Endothelial cell (in vitro differentiated cells): ENCODE data around the gene C1QTNF3. TPM values are rescaled to one million over a fixed set of nuclear protein-coding genes. Genes with fewer than 3 reads are reported as not detected.

Source experiments
- DNase-seq: peaks from one replicate; pipeline ENCODE4 v3.0.0; 2021; ENCODE audit warnings: low spot score
- H3K27ac Mint-ChIP-seq: one replicate; pipeline ENCODE4 v1.8.0; 2021; ENCODE audit warnings: mixed read lengths, inconsistent platforms; ENCODE audit not compliant: unreplicated experiment
- H3K27me3 Mint-ChIP-seq: one replicate; pipeline ENCODE4 v1.8.0; 2021; ENCODE audit warnings: mild to moderate bottlenecking, moderate library complexity, mixed read lengths, inconsistent platforms; ENCODE audit not compliant: unreplicated experiment
- H3K36me3 Mint-ChIP-seq: one replicate; pipeline ENCODE4 v1.8.0; 2021; ENCODE audit warnings: mild to moderate bottlenecking, low read depth, mixed read lengths, inconsistent platforms; ENCODE audit not compliant: unreplicated experiment
- H3K4me1 Mint-ChIP-seq: one replicate; pipeline ENCODE4 v1.8.0; 2021; ENCODE audit warnings: mild to moderate bottlenecking, mixed read lengths, inconsistent platforms; ENCODE audit not compliant: unreplicated experiment
- H3K4me3 Mint-ChIP-seq: one replicate; pipeline ENCODE4 v1.8.0; 2021; ENCODE audit warnings: mild to moderate bottlenecking, mixed read lengths, inconsistent platforms; ENCODE audit not compliant: unreplicated experiment
- H3K9me3 Mint-ChIP-seq: one replicate; pipeline ENCODE4 v1.8.0; 2021; ENCODE audit warnings: mixed read lengths, inconsistent platforms; ENCODE audit not compliant: unreplicated experiment
- total RNA-seq: library from RNA; stranded (reverse); fragmentation: NEBNext Ultra II Directional; extraction: Animal tissue kit (Norgen Biotek cat#: 25700); gene quantifications from one replicate; pipeline ENCODE4 v1.2.1, GENCODE V29; 2021; ENCODE audit not compliant: unreplicated experiment
- TF ChIP-seq, protein P1 (sequence below): fragments of 200-600 bp; sonication (generic); IDR thresholded peaks from one replicate; pipeline ENCODE4 v1.5.0; 2021; ENCODE audit warnings: antibody characterized with exemption; ENCODE audit not compliant: unreplicated experiment

C1QTNF3 gene
- total RNA-seq, 1 donor from 2014 or later: 2.1 TPM

DNA sequence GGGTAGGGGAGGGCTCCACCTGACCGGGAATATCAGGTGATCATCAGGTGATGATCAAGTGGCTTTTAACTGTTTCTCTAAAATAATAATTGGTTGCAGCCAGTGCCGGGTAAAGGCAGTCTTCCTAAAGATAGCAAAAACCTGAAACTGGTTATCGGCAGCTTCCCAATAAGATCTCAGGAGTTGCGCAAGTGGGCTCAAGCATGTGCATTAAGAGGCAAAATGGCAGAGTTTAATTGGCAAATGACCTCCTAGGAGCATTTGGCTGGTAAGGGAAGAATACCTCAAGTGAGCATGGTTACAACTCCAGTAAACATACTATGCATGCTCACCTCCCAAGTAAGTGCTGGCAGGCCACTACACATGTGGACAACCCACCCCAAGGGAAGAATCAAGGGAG is 4.2 kb downstream of the C1QTNF3 start:
- TF ChIP-seq, protein P1, sequence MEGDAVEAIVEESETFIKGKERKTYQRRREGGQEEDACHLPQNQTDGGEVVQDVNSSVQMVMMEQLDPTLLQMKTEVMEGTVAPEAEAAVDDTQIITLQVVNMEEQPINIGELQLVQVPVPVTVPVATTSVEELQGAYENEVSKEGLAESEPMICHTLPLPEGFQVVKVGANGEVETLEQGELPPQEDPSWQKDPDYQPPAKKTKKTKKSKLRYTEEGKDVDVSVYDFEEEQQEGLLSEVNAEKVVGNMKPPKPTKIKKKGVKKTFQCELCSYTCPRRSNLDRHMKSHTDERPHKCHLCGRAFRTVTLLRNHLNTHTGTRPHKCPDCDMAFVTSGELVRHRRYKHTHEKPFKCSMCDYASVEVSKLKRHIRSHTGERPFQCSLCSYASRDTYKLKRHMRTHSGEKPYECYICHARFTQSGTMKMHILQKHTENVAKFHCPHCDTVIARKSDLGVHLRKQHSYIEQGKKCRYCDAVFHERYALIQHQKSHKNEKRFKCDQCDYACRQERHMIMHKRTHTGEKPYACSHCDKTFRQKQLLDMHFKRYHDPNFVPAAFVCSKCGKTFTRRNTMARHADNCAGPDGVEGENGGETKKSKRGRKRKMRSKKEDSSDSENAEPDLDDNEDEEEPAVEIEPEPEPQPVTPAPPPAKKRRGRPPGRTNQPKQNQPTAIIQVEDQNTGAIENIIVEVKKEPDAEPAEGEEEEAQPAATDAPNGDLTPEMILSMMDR: no peak
- DNase-seq: no peak
- Mint-ChIP-seq H3K27me3 (no peaks in the 10 kb centered on the region), H3K9me3 (no peaks in the 10 kb centered on the region), H3K27ac (no peak overlapping the region), H3K36me3 (peaks cover 13% of the 10 kb centered on the region), H3K4me1 (peaks cover 36% of the 10 kb centered on the region), H3K4me3 (no peak overlapping the region)

DNA sequence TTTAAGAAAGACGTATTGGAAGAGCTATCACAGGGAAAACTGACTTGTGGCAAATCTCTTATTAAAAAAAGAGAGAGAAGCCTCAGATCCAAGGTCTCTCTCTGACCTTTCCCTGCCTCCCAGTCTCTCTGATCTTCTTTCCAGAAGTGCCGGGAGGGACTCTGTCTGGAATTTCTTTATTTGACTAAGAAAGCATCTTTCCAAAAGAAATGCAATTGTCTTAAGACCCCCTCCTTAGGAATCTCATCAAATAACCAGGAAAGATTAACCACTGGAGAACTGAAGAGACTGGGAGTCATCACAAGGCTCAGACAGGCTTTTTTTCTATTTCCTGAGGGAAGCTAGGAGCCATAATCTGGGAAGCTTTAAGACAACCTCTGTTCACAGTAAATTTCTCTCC is 4.6 kb downstream of the C1QTNF3 start:
- H3K9me3 Mint-ChIP-seq: no peaks in the 10 kb centered on the region
- TF ChIP-seq, protein P1: no peak
- H3K4me1 Mint-ChIP-seq: peaks cover 36% of the 10 kb centered on the region

GRCh38 chr5:34037726-34038125 is 5.3 kb downstream of the C1QTNF3 start:
- TF ChIP-seq, protein P1: no peak
- H3K36me3 Mint-ChIP-seq: peaks cover 13% of the 10 kb centered on the region
- H3K27me3 Mint-ChIP-seq: no peaks in the 10 kb centered on the region
- DNase-seq: no peak
- no peaks in the 10 kb centered on the region for H3K9me3 Mint-ChIP-seq
- no peak overlapping the region for H3K4me3 Mint-ChIP-seq
- H3K4me1 Mint-ChIP-seq: peaks cover 31% of the 10 kb centered on the region
- no peak overlapping the region for H3K27ac Mint-ChIP-seq

More for the DNA sequence above, 4.6 kb downstream of the C1QTNF3 start:
- Mint-ChIP-seq H3K27ac (no peak overlapping the region), H3K36me3 (peaks cover 13% of the 10 kb centered on the region), H3K27me3 (no peaks in the 10 kb centered on the region), H3K4me3 (no peak overlapping the region)
- no peak for DNase-seq

DNA sequence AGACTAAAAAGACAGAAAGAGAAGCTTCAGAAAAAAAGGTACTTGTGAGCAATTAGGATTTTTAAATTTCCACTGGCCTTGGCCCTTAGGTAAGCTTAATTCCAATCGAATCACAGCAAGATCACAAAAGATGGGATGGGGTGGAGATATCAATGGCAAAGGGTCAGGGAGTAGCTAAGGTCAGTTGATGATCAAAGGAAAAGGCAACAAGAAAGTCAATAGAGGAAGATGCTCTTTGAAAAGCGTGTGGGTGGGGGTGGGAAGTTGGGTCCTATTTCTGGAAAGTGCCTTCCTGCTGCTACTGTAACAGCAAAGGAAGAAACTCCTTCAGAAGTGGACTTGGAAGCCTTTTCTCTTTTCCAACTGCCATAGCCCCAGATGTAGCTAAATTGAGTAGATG is 7.3 kb downstream of the C1QTNF3 start:
- H3K4me1 Mint-ChIP-seq: peaks cover 12% of the 10 kb centered on the region
- H3K9me3 Mint-ChIP-seq: no peaks in the 10 kb centered on the region
- no peak for DNase-seq
- H3K27me3 Mint-ChIP-seq: no peaks in the 10 kb centered on the region
- peaks cover 13% of the 10 kb centered on the region for H3K36me3 Mint-ChIP-seq
- TF ChIP-seq, protein P1: no peak
- H3K4me3 Mint-ChIP-seq: no peak overlapping the region
- H3K27ac Mint-ChIP-seq: no peak overlapping the region

GRCh38 chr5:34034534-34035327 is 8.3 kb downstream of the C1QTNF3 start:
- no peak overlapping the region for H3K4me3 Mint-ChIP-seq
- peaks cover 7% of the 10 kb centered on the region for H3K4me1 Mint-ChIP-seq
- no peak for DNase-seq
- no peaks in the 10 kb centered on the region for H3K9me3 Mint-ChIP-seq
- no peaks in the 10 kb centered on the region for H3K27me3 Mint-ChIP-seq
- TF ChIP-seq, protein P1: no peak
- H3K27ac Mint-ChIP-seq: no peak overlapping the region
- peaks cover 13% of the 10 kb centered on the region for H3K36me3 Mint-ChIP-seq
